GM12874 (cell line): ENCODE data around the gene NRARP.

Experiments used
- TF ChIP-seq, protein P1 (sequence below): IDR thresholded peaks from 2 replicates; pipeline ENCODE4 v1.5.1; 2011; ENCODE audit warnings: low read depth, mild to moderate bottlenecking, control low read depth, low read length, moderate library complexity; ENCODE audit not compliant: insufficient read depth

NRARP gene

DNA sequence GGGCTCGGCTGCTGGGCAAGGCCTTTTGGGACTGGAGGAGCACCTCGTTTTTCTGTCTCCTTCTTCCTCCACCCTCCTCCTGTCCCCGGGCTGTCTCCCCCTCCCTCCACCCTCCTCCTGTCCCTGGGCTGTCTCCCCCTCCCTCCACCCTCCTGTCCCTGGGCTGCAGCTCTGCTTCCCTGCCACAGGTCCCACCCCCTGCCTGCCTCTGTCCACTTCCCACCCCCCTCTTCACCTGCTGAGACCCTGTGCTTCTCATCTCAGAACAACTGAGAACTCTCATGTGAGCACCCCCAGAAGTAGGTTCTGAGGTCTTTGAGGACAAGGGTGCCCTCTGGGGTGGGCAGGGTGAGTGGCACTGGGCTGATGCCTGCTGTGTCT is 30.4 kb downstream of the NRARP start:
- TF ChIP-seq, protein P1, sequence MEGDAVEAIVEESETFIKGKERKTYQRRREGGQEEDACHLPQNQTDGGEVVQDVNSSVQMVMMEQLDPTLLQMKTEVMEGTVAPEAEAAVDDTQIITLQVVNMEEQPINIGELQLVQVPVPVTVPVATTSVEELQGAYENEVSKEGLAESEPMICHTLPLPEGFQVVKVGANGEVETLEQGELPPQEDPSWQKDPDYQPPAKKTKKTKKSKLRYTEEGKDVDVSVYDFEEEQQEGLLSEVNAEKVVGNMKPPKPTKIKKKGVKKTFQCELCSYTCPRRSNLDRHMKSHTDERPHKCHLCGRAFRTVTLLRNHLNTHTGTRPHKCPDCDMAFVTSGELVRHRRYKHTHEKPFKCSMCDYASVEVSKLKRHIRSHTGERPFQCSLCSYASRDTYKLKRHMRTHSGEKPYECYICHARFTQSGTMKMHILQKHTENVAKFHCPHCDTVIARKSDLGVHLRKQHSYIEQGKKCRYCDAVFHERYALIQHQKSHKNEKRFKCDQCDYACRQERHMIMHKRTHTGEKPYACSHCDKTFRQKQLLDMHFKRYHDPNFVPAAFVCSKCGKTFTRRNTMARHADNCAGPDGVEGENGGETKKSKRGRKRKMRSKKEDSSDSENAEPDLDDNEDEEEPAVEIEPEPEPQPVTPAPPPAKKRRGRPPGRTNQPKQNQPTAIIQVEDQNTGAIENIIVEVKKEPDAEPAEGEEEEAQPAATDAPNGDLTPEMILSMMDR = no peak

DNA sequence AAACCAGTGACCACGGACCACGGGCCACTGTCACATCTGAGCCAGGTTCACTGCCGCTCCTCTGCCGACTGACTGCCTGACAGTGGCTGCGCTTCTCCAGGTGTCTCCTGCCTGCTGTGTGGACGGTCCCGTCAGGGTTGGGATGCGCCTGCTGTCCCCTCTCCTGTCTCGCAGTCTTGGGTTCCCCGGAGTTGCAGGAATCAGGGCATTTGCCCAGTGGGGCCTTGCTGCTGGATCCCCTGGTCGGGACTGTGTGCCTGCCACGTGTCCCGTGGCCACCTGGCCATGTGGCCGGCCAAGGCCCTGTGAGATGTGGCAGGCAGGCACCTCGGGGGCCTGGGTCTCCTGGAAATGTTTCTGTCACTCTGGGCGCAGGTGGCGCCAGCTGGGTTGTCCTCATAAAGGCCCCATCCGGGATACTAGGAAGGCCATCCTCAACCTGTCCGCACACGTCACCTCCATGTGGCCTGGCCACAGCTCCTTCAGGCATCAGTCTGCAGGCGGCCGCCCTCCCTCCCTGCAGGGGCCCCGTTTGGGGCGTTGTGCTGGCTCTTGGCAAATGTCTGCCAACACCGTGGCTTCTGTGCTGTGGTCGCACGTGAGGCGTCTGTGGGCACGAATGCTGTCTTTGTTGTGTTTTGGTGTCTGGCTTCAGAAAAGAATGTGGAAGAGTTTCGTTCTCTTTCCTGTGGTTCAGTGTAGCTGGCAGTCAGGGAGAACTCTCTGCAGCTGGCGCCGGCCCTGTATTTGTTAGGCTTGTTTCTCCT is 31.0 kb downstream of the NRARP start:
- TF ChIP-seq, protein P1 = no peak

DNA sequence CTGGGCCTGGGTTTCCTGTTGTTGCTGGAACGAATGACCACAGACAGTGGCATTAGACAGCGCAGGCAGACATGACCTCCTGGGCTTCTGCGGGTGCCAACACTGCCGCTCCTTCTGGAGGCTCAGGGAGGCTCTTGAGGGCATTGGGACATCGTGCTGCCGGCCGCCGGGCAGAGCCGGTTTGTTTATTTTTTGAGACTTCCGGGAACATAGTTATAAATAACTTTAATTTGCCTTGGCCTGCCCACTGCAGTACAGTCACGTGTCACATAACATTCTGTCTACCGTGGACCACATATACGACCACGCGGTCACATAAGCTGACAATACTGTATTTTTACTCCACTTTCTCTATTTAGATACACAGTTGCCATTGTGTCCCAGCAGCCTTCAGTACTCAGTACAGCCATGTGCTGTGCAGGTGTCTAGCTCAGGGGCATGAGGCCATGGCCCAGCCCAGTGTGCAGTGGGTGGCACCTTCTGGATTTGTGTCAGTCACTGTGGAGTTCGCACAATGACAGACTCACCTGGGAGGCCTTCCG is 32.8 kb downstream of the NRARP start:
- TF ChIP-seq, protein P1 = no peak

DNA sequence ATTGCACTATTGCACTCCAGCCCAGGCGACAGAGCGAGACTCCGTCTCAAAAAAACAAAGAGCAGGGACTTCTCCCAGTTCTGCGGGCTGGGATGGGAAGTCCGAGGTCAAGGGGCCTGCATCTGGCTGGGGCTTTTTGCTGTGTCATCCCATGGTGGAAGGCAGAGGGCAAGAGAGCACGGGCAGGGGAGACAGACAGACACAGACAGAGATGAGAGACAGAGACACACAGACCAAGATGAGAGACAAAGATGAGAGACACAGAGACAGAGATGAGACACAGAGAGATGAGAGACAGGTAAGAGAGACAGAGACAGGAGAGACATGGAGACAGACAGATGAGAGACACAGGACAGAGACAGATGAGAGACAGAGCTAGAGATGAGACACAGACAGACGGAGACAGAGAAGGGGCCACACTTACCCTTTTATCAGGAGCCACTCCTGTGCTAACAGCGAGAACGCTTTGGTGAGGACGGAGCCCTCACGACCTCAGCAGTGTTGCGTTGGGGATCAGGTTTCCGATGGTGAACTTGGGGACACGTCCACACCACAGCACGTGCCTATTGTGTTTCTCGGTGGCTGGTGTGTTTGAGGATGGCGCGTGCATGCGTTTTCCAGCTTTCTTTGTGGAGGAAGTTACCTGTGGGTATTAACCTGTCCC is 33.4 kb downstream of the NRARP start:
- TF ChIP-seq, protein P1 = no peak

DNA sequence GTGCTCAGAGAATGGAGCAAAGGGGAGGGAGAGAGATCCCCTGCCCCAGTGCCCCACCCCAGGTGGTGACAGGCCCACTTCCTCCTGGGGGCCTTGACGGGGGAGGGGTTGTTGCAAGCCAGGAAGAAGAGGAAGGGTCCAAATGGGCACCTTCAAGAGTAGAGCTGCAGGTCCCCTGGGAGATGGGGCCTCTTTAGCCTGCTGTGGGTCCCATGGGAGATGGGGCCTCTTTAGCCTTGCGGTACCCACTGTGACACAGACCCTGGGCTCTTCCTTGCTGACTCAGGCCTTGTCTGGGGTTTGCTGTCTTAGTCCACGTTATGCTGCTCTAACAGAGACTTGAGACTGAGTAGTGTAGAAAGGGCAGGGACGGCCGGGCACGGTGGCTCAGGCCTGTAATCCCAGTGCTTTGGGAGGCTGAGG is 34.1 kb downstream of the NRARP start:
- TF ChIP-seq, protein P1 = no peak

DNA sequence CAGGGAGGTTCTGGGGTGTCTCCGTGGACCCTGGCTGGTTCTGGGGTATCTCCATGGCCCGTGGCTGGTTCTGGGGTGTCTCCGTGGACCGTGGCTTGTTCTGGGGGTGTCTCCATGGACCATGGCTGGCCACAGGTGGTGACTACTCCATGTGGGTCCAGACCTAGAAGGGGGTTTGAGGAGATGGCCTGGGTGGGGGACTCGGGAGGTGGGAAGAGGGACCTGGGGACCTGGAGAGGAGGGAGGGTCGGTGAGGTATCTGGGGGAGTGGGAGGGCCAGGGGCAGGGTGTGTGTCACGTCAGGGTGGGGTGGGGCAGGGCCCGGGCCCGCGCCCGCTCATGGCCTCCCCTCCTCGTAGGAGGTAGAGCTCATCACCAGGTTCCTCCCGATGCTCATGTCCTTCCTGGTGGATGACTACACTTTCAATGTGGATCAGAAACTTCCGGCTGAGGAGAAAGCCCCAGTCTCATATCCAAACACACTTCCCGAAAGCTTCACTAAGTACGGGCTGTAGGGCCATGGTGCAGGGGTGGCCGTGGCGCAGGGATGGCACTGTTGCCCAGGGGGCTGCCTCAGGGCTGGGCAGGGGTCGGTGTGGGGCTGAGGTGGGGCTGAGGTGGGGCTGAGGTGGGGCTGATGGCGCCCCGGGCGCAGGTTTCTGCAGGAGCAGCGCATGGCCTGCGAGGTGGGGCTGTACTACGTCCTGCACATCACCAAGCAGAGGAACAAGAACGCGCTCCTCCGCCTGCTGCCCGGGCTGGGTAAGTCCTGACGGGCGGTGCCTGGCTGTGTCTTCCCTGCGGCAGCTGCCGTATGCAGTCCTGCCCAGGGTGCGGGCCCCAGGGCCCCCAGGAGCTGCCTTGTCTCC is 35.3 kb downstream of the NRARP start:
- TF ChIP-seq, protein P1 = no peak

DNA sequence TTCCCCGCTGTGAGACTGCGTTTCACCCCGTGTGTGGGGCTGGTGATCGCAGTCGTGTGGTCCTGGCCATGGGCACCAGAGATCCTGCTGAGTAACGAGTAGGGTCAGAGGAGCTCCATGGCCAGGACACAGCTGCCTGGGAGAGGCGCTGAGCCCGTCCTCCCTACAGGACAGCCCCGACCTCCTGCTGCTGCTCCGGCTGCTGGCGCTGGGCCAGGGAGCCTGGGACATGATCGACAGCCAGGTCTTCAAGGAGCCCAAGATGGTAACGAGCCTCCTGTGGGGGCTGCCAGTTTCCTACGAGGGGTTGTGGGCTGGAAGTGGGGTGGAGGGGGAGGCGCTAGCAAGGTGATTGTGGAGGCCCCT is 35.9 kb downstream of the NRARP start:
- TF ChIP-seq, protein P1 = no peak
